GM18858 (cell line): Measurements from ENCODE around the gene LRRC38.
"Not testable (repeated sequence)": the region's sequence is repeated elsewhere in the genome, so short reads cannot be mapped to it uniquely, and the experiment has no call there.

Experiments
- ATAC-seq: cut with Tn5 transposase; IDR thresholded peaks from one replicate; pipeline ENCODE4 v1.9.1; 2021; ENCODE audit not compliant: unreplicated experiment

Gene LRRC38

GRCh38 chr1:13513895-13514546 is at the start of gene LRRC38:
LRRC38 (minus strand) TSS chr1:13514003; CDS start chr1:13513593, 410 bp downstream.
- ATAC-seq = no peak

GRCh38 chr1:13562981-13563380 is 49.2 kb upstream of the LRRC38 start:
- not testable (repeated sequence) for ATAC-seq

- no peak for ATAC-seq
Observed at GRCh38 chr1:13560541-13560940, 46.7 kb upstream of the LRRC38 start.

GRCh38 chr1:13556224-13556764 is 42.5 kb upstream of the LRRC38 start:
- ATAC-seq = no peak

- no peak for ATAC-seq
Observed at GRCh38 chr1:13554798-13555197, 41.0 kb upstream of the LRRC38 start.

- ATAC-seq = no peak
Observed at GRCh38 chr1:13550663-13551062, 36.9 kb upstream of the LRRC38 start.

GRCh38 chr1:13549521-13549920 is 35.7 kb upstream of the LRRC38 start:
- no peak for ATAC-seq

GRCh38 chr1:13549021-13549420 is 35.2 kb upstream of the LRRC38 start:
- no peak for ATAC-seq

GRCh38 chr1:13548281-13548680 is 34.5 kb upstream of the LRRC38 start:
- no peak for ATAC-seq

GRCh38 chr1:13546791-13547190 is 33.0 kb upstream of the LRRC38 start:
- no peak for ATAC-seq

GRCh38 chr1:13544221-13544556 is 30.4 kb upstream of the LRRC38 start:
- no peak for ATAC-seq

- no peak for ATAC-seq
Observed at GRCh38 chr1:13543451-13544220, 29.8 kb upstream of the LRRC38 start.

- no peak for ATAC-seq
Observed at GRCh38 chr1:13541435-13542215, 27.8 kb upstream of the LRRC38 start.

- ATAC-seq = no peak
Observed at GRCh38 chr1:13540866-13541265, 27.1 kb upstream of the LRRC38 start.

GRCh38 chr1:13539683-13540082 is 25.9 kb upstream of the LRRC38 start:
- ATAC-seq = no peak

- ATAC-seq = no peak
Observed at GRCh38 chr1:13538832-13539231, 25.0 kb upstream of the LRRC38 start.

- no peak for ATAC-seq
Observed at GRCh38 chr1:13536571-13536970, 22.8 kb upstream of the LRRC38 start.

- ATAC-seq = no peak
Observed at GRCh38 chr1:13535227-13535626, 21.4 kb upstream of the LRRC38 start.

GRCh38 chr1:13528320-13528719 is 14.5 kb upstream of the LRRC38 start:
- ATAC-seq = no peak

GRCh38 chr1:13523780-13524477 is 10.1 kb upstream of the LRRC38 start:
- no peak for ATAC-seq

GRCh38 chr1:13520985-13521384 is 7.2 kb upstream of the LRRC38 start:
- no peak for ATAC-seq
